ENCODE data around the gene IGFLR1.

IGFLR1 gene, protein sequence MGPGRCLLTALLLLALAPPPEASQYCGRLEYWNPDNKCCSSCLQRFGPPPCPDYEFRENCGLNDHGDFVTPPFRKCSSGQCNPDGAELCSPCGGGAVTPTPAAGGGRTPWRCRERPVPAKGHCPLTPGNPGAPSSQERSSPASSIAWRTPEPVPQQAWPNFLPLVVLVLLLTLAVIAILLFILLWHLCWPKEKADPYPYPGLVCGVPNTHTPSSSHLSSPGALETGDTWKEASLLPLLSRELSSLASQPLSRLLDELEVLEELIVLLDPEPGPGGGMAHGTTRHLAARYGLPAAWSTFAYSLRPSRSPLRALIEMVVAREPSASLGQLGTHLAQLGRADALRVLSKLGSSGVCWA

GRCh38 chr19:35742121-35742724 lies at the start of gene IGFLR1:
Gene IGFLR1, minus strand, starts transcription at chr19:35742452. Its CDS starts 1,272 bp downstream, at chr19:35741180.
- DNase-seq (ENCODE audit: low spot score) = no peak

DNA sequence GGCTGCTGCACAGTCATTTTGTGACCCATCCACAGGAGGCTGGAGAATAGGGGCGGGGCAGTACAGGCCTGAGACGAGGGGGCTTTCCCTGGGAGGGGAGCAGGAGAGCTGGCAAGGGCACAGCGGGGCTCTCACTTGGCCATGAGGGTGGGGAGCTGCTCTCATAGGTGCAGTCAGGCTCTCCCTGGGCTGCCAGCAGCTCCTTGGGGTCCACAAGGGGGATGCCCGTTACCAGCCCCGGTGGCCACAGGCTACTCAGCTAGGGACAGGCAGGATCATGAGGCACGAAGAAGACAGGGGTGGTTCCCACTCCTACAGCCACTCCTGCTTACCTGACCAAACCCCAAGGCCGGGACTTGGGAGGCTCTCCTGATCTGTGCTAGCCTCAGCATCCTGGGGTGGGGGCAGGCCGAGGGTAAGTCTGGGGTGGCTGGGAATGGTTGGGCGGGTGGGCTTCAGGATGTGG lies 49.6 kb upstream of the IGFLR1 start:
- no peak for DNase-seq (ENCODE audit: low spot score)

DNA sequence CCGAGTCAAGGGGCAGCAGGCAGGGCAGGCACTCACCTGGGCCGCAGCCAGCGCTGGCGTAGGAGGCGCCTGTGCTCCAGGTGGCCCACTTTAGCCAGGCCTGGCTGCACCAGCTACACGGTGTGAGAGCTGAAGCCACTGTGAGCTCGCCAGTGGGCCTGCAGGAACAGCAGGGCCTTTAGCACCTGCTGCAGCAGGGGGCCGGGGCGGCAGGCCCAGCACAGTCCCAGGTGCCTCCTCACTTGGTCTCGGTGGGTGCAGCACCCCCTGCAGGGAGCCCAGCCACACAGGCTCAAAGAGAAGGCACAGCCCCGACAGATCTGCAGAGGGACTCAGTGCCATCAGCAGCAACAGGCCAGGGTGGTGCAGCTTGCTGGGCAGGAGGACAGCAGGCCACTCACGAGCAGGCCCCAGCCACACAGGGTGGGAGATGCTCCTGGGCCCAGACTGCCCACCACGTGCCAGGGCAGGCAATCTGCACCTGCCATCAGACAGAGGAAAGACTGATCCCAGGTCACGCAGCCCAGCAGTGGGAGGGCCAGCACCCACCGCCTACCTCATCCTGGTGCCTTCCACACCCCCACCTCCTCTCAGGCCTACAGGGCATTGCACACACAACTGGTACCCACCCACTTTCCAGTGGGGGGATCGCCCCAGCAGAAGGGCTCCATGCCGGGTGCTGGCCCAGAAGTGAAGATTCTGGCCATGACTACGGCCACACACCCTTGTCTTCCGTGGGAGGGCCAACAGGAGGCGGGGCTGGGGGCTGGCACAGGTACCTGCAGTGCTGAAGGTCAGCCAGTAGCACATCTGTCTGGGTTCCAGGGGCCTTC lies 48.9 kb upstream of the IGFLR1 start:
- no peak for DNase-seq (ENCODE audit: low spot score)

DNA sequence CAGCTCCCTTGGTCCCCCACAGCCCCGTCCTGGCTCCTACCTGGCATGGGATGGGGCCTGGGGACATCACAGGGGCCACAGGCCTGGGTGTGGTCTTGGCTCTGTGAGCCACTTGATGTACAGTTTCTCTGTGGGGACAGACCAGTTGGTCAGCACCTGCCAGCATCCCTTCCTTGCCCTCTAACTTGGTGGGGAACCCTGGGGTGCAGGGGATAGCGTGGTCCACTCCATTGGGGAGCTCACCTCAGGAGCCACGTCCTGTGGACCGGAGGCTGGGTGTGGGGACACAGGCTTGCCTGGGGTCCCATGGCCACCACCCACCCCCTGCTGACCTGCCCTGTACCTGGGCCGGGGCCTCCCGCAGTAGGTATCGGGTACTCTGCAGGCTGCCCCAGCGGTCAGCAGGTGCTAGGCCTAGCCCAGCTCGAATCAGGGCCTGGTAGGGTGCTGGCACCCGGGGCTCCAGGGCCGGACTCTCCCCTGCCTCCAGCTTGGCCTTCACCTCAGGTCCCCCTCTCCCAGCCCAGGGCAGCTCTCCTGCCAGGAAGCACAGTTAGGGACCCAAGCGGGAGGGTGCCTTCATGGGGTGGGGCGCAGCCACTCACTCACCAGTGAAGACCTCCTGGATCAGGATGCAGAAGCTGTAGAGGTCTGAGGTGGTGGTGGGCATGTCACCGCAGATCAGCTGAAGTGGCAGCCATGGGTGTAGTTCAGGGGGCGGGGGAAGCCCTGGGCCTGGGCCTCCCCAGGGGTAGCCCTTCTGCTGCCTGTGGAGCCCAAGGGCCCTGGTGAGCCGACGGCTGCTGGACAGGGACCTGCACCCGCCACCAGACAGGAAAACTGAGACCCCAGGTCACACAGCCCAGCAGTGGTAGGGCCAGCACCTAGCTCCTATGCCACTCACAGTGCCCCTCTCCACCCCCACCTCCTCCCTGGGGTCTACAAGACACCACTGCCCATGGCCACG lies 48.0 kb upstream of the IGFLR1 start:
- DNase-seq (ENCODE audit: low spot score) = no peak

DNA sequence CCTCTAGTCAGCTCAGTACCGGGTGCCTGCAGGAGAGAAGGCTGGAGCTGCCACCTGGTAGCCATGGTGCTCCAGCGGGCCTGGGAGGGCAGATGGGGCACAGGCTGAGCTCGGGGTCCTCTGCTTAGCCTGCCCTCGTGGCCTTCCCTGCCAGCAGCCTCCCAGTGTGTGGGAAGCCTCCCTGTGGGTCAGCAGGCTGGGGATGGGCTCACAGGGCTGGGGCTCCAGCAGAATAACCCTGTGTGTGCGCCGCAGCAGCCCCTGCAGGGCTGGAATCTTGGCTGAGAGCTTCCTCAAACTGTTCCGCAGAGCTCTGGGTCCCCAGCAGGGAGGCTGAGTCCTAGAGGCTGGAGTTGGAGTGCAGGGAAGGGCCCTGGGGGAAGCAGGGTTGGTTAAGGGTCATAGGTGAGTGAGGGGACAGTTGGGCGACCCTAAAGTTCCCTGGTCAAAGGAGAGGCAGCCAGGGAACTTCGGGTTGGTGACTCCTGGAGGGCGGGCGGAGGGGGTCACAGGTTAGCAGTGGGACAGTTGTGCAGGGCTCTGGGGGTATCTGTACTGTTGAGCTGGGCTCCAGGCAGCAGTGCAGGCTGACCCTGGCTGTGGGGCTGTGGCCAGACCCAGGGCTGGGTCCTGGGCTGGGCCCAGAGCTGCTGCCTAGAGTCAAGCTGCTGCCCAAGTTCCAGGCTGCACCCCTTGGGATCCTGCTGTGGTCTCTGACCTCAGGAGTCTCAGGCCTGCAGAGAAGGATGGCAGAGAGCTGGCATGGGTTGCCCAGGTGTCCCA lies 47.1 kb upstream of the IGFLR1 start:
- DNase-seq (ENCODE audit: low spot score) = no peak

DNA sequence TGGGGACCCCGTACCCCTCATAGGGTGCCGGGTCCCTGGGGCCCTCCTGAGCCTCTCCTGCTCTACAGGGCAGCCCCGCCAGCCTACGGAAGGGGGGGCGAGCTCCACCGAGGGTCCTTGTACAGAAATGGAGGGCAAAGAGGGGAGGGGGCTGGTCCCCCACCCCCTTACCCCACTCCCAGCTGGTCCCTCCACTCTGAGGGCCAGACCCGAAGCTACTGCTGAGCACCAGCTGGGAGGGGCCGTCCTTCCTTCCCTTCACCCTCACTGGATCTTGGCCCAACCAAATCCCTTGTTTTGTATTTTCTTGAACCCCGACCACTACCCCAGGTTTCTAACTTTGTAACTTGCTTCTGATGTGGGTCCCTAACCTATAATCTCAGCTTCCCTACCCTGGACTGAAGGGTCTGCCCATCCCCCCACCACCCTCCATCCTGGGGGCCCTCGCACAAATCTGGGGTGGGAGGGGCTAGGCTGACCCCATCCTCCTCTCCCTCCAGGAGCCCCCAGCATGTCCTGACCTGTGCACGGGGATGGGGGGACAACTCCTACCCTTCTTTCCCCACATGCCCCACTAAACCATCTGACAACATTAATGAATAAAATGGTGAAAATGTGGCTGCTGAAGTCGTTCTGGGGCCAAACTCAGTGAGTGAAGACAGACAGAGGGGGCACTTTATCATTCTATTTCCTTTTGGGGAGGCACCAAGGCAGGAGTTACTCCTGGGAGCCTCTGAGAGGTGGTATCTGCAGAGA lies 46.1 kb upstream of the IGFLR1 start:
- no peak for DNase-seq (ENCODE audit: low spot score)

GRCh38 chr19:35787227-35787799 lies 45.1 kb upstream of the IGFLR1 start:
- DNase-seq (ENCODE audit: low spot score) = no peak

DNA sequence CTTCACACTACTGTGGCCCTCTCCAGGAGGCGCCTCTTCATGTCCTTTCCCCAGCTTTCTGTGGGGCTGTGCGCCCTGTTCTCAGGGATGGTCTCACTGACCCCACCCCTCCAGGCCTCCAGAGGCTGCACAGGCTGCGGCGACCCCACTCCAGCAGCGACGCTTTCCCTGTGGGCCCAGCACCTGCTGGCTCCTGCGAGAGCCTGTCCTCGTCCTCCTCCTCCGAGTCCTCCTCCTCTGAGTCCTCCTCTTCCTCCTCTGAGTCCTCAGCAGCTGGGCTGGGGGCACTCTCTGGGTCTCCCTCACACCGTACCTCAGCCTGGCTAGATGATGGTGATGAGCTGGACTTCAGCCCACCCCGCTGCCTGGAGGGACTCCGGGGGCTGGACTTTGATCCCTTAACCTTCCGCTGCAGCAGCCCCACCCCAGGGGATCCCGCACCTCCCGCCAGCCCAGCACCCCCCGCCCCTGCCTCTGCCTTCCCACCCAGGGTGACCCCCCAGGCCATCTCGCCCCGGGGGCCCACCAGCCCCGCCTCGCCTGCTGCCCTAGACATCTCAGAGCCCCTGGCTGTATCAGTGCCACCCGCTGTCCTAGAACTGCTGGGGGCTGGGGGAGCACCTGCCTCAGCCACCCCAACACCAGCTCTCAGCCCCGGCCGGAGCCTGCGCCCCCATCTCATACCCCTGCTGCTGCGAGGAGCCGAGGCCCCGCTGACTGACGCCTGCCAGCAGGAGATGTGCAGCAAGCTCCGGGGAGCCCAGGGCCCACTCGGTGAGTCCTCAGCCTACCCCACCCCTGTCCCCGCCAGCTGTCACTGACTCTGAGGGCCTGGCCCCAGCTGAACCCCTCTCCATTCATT lies 44.3 kb upstream of the IGFLR1 start:
- no peak for DNase-seq (ENCODE audit: low spot score)

GRCh38 chr19:35785339-35785627 lies 43.0 kb upstream of the IGFLR1 start:
- no peak for DNase-seq (ENCODE audit: low spot score)

GRCh38 chr19:35784503-35785338 lies 42.5 kb upstream of the IGFLR1 start:
- peak; percentile 93 for DNase-seq (ENCODE audit: low spot score)

DNA sequence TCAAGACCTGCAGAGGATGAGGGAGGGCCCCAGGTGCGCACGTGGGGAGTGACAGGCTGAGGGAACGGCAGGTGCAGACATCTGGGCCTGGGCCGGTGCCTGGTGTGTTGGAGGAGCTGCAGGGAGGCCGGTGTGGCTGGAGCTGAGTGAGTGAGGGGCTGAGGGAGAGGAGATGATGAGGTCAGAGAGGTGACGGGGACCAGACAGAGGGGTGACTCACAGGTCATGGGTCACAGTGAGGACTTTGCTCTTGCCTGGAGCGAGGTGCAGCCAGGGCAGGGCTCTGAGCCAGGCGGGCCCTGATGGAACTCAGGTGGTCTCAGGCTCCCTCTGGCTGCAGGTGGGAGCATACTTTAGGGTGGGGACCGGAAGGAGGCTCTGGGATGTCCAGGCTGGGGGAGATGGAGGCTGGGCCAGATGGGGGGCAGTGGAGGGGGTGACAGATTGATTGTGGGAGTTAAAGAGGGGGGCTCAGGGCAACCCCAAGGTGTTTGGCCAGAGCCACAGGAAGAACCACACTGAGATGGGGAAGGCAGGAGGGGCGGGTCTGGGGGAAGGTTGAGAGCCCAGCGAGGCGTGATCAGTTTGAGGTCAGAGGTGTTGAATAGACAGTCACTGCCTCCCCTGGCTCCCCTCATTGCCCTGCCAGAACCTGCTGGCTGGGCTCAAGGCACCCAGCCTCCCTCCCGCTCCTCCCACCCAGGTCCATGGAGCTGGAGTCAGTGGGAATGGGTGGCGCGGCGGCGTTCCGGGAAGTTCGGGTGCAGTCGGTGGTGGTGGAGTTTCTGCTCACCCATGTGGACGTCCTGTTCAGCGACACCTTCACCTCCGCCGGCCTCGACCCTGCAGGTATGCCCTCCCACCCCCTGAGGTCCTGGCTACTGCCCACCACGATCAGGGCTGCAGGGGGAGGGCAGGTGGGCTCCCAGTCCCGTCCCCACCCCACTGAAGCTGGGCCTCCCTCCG lies 41.5 kb upstream of the IGFLR1 start:
- DNase-seq (ENCODE audit: low spot score) = no peak

DNA sequence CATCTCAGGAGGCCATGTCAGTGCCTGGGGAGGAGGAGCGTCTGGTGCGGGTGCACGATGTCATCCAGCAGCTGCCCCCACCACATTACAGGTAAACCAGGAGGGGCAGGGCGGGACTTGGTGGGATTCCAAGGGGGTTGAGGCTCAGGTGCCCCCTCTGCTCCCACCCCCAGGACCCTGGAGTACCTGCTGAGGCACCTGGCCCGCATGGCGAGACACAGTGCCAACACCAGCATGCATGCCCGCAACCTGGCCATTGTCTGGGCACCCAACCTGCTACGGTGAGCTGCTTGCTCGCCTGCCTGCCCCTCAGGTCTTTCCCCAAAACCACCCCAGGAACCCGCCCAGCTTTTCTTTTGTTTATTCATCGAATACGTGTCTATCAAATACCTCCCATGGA lies 40.3 kb upstream of the IGFLR1 start:
- DNase-seq (ENCODE audit: low spot score) = no peak

DNA sequence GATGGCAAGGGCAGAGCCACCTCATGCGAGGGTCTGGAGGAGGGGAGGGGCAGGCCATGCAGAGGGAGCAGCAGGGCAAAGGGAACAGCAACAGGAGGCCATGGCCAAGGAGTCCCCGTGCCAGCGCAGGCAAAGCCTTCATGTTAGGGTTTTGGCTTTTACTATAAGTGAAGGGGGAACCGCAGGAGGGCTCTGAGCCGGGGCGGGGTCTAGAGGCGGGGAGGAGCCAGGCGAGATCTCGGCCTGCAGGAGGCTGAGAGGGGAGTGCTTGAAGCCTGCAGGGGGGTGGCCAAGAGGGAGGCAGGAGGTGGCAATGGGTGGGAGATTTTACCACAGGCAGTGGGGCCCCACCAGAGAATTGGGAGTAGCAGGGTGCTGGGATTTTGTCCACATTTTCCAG lies 39.4 kb upstream of the IGFLR1 start:
- no peak for DNase-seq (ENCODE audit: low spot score)

DNA sequence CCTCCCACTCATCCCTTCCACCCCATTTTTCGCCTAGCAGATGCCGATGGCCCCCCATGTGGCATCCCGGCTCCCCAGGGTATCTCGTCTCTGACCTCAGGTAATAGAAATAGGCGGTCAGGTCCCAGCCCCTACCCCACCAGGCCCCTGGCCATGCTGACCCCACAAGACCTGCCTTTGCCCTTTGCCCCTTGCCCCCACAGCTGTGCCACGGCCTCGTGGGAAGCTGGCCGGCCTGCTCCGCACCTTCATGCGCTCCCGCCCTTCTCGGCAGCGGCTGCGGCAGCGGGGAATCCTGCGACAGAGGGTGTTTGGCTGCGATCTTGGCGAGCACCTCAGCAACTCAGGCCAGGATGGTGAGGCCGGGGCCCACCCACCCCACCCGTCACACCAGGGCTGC lies 38.5 kb upstream of the IGFLR1 start:
- no peak for DNase-seq (ENCODE audit: low spot score)

DNA sequence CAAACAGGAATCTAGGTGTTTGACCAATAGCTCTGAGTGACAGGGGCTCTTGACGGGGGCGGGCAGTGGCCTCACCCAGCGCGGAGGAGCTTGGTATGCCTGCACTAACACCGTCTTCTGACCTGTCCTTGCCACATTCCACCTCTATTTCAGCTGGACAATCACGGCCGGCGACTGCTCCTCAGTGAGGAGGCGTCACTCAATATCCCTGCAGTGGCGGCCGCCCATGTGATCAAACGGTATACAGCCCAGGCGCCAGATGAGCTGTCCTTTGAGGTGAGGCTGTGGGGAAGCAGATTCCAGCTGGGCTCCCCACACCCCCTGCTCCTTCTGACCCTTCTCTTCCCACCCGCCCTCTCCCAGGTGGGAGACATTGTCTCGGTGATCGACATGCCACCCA lies 37.8 kb upstream of the IGFLR1 start:
- no peak for DNase-seq (ENCODE audit: low spot score)

DNA sequence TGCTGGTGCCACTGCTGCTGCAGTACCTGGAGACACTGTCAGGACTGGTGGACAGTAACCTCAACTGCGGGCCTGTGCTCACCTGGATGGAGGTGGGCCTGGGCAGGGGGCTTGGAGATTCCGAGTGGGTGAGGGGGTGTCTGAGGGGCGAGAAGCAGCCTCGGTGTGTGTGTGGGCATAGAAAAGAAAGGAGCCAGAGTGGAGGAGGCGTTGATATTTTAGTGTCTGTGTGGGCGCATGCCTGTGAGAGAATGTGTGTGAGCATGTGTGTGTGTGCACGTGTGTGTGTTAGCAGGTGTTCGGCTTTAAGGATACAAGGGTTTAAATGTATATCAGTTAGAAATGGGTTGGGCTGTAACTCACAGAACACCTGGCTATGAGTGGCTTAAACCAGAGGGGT lies 36.8 kb upstream of the IGFLR1 start:
- no peak for DNase-seq (ENCODE audit: low spot score)

DNA sequence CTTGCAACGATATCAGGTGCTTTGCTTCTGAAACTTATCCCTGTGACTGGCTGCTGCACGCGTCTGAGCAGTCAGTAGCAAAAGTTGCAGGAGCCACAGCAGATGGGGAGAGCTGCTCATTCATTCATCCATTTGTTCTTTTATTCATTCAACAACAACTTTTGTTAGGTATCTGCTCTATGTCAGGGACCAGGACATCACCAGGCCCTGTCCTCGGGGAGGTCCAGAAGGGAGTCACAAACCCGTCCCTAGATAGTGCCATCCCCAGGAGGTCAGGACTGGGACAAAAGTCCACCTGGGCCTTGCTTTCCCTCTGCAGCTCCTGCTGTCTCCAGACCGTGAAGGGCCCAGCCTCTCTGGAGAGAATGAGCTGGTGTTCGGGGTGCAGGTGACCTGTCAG lies 35.7 kb upstream of the IGFLR1 start:
- DNase-seq (ENCODE audit: low spot score) = no peak

Measured in iPS-NIHi11 (cell line).